Measurements from ENCODE around the gene RFNG. TPM values are rescaled to one million over a fixed set of nuclear protein-coding genes. Genes with fewer than 3 reads are reported as not detected.
A peak's percentile ranks its signal among the peaks of the same experiment; 100 is the strongest.

Gene RFNG
- total RNA-seq, 1 experiment from 2014 or later: 52.0 TPM

DNA sequence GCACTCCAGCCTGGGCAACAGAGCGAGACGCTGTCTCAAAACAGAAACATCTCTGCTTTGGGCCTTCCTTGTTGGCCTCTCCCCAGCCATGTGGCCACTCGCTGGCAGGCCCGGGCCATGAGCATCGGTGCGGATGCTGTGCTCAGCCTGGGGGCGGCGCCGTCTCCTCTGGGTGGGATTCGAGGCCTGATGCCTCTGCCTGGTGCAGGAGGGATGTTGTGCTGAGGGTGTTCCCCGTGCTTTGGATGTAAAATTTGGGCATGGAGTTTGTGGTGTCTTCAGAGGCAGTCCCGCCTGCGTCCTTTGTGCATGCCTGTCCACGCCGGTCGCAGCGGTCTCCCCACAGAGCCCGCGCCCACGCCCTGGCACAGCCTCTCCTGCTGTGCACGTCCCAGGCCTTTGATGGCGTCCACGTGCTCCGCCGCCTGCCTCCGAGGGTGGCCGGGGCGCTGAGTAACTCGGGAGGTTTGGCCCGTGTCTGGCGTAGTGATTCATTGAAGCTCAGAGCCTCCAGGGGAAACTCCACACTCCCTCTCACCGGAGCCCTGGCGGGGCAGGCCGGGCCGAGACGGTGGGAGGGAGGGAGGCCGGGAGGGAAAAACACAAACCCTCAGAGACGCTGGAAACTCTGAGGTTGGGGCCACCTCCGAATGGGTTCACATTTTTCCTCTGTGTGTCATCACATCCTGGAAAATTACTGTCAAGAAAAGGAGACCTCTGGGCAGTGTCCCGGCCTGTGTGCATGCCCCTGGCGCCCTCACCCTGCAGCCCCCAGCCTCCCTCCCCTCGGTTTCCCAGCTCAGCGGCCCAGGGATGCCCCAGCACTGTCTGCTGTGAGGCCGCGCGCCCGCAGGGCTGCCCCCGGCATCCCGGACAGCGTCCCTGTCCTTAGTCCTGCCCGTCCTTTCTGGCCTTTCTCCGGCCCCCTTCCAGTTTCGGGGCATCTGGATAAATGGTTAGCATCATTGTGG lies 47.9 kb downstream of the RFNG start (continued):
- TF ChIP-seq, protein P1, sequence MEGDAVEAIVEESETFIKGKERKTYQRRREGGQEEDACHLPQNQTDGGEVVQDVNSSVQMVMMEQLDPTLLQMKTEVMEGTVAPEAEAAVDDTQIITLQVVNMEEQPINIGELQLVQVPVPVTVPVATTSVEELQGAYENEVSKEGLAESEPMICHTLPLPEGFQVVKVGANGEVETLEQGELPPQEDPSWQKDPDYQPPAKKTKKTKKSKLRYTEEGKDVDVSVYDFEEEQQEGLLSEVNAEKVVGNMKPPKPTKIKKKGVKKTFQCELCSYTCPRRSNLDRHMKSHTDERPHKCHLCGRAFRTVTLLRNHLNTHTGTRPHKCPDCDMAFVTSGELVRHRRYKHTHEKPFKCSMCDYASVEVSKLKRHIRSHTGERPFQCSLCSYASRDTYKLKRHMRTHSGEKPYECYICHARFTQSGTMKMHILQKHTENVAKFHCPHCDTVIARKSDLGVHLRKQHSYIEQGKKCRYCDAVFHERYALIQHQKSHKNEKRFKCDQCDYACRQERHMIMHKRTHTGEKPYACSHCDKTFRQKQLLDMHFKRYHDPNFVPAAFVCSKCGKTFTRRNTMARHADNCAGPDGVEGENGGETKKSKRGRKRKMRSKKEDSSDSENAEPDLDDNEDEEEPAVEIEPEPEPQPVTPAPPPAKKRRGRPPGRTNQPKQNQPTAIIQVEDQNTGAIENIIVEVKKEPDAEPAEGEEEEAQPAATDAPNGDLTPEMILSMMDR (IDR thresholded peaks at IDR 0.05 in 2 of 3, conservative IDR thresholded peaks at IDR 0.05 in 1 of 3; ENCODE audit: borderline replicate concordance in 1 of 3, insufficient read depth in 1 of 3, low read depth in 2 of 3, low read length in 2 of 3): peak in 2 of 3 experiments; percentile 18 to 20; a peak in 1 of 6 replicates
- TF ChIP-seq SP1 (IDR thresholded peaks at IDR 0.05; ENCODE audit: low read depth) (peak; percentile 96), ZNF274 (IDR thresholded peaks at IDR 0.05; ENCODE audit: low read depth, low read length) (no peak), CEBPB (IDR thresholded peaks at IDR 0.05; ENCODE audit: low read depth) (no peak), ZFX (IDR thresholded peaks at IDR 0.05) (peak; percentile 89; the same call in 1 of the 2 replicates), POLR2AphosphoS5 (IDR thresholded peaks at IDR 0.05; ENCODE audit: low read depth, low read length) (0 out of 2 replicates have a peak, but pooled peaks have one; percentile 44), FOSL1 (IDR thresholded peaks at IDR 0.05; ENCODE audit: low read depth) (no peak; the same call in 1 of the 2 replicates), EZH2 (IDR thresholded peaks at IDR 0.05) (no peak)
- TF ChIP-seq, protein P2, sequence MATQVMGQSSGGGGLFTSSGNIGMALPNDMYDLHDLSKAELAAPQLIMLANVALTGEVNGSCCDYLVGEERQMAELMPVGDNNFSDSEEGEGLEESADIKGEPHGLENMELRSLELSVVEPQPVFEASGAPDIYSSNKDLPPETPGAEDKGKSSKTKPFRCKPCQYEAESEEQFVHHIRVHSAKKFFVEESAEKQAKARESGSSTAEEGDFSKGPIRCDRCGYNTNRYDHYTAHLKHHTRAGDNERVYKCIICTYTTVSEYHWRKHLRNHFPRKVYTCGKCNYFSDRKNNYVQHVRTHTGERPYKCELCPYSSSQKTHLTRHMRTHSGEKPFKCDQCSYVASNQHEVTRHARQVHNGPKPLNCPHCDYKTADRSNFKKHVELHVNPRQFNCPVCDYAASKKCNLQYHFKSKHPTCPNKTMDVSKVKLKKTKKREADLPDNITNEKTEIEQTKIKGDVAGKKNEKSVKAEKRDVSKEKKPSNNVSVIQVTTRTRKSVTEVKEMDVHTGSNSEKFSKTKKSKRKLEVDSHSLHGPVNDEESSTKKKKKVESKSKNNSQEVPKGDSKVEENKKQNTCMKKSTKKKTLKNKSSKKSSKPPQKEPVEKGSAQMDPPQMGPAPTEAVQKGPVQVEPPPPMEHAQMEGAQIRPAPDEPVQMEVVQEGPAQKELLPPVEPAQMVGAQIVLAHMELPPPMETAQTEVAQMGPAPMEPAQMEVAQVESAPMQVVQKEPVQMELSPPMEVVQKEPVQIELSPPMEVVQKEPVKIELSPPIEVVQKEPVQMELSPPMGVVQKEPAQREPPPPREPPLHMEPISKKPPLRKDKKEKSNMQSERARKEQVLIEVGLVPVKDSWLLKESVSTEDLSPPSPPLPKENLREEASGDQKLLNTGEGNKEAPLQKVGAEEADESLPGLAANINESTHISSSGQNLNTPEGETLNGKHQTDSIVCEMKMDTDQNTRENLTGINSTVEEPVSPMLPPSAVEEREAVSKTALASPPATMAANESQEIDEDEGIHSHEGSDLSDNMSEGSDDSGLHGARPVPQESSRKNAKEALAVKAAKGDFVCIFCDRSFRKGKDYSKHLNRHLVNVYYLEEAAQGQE (IDR thresholded peaks at IDR 0.05; ENCODE audit: low read depth): no peak
- TF ChIP-seq, protein P3, sequence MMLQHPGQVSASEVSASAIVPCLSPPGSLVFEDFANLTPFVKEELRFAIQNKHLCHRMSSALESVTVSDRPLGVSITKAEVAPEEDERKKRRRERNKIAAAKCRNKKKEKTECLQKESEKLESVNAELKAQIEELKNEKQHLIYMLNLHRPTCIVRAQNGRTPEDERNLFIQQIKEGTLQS (IDR thresholded peaks at IDR 0.05): no peak
